ENCODE results near the gene PIK3AP1. TPM values are rescaled to one million over a fixed set of nuclear protein-coding genes. Genes with fewer than 3 reads are reported as not detected.

PIK3AP1 gene
- total and polyA plus RNA-seq, 10 of the 15 experiments (the other 5 are each of a cell fraction or from before 2014, with no cell fraction given), result 26.2 to 306 (median 119) TPM

DNA sequence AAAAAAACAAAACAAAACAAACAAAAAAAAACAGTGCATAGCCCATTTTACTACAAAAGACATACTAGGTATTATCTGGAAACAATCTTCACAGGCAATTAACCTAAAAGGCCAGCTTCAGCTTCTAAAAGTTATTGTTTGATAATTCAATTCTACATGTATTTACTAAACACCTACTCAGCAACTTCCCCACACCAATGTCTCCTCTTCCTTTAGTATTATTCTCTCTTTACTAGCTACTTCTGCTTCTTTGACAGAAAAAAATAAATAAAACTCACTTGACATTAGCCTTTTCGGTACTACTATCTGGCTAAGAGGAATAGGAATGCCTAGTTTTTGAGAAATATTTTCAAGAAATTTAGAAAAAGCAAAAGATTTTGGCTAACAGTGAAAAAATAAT lies 136.3 kb downstream of the PIK3AP1 start:
- DNase-seq (ENCODE audit: low read depth, low spot score), result no peak
- peaks cover 80% of the 10 kb centered on the region for H3K79me2 ChIP-seq (ENCODE audit: control insufficient read depth, insufficient read depth, low read length)
- POLR2A ChIA-PET, result interaction anchor here (0.8 kb wide), 1 partner anchor 15 kb away, joined by 3 read pairs; no protein-coding TSS in a partner anchor
- intact Hi-C loops (cut with micrococcal nuclease; ENCODE audit: unreplicated experiment) (loop anchor here (10.0 kb wide), 1 partner anchor 131 kb away; no protein-coding TSS in a partner anchor), in situ Hi-C loops (cut with MboI) (no loop called here)
- no peaks in the 10 kb centered on the region for H3K9me3 ChIP-seq (replicated peaks; ENCODE audit: control insufficient read depth, insufficient read depth, low read length)
- H3K4me1 ChIP-seq (ENCODE audit: control insufficient read depth, insufficient read depth, low read length), result peaks cover 14% of the 10 kb centered on the region
- TF ChIP-seq ZBED1 (IDR thresholded peaks at IDR 0.05; ENCODE audit: borderline replicate concordance), result no peak
- SMC1A ChIA-PET (ENCODE audit: uncharacterized antibody, unreplicated experiment), result interaction anchor here (1.4 kb wide), 1 partner anchor 10 kb away, joined by 7 read pairs; no protein-coding TSS in a partner anchor
- H4K20me1 ChIP-seq (ENCODE audit: control insufficient read depth, insufficient read depth), result no peaks in the 10 kb centered on the region
- peak overlapping the region; percentile 72 for H3K4me2 ChIP-seq (ENCODE audit: control insufficient read depth, insufficient read depth)
- RAD21 ChIA-PET (ENCODE audit: unreplicated experiment), result interaction anchor here (1.1 kb wide), 1 partner anchor 111 kb away, joined by 3 read pairs; no protein-coding TSS in a partner anchor
- FAIRE-seq, result no peak
- no peak overlapping the region for H3K9ac ChIP-seq (ENCODE audit: control insufficient read depth, insufficient read depth, low read length)
- no peak overlapping the region for H3K27ac ChIP-seq (ENCODE audit: control insufficient read depth, insufficient read depth)
- no peak overlapping the region for H2AFZ ChIP-seq (ENCODE audit: control insufficient read depth, low read depth, low read length)
- H3K36me3 ChIP-seq (ENCODE audit: control insufficient read depth in 2 of 2, insufficient read depth in 2 of 2, low read length in 1 of 2), result no peaks in the 10 kb centered on the region; a peak in 2 of 4 replicates
- ATAC-seq, result no peak
- BruUV-seq (replicated peaks), result no TSS peak
- no peaks in the 10 kb centered on the region for H3K27me3 ChIP-seq (replicated peaks in 1 of 2; ENCODE audit: control insufficient read depth in 2 of 2, insufficient read depth in 2 of 2, low read length in 1 of 2)
- peak overlapping the region; percentile 37 for H3K4me3 ChIP-seq
- CTCF ChIA-PET, result interaction anchor here (1.2 to 1.5 kb wide), 2 partner anchors 10 to 39 kb away, joined by 4 read pairs; no protein-coding TSS in a partner anchor
- WGBS (ENCODE audit: insufficient coverage, insufficient replicate concordance, low lambda C conversion rate, missing lambda C conversion rate), result 100% methylated on average over 1 of the region's 1 CpG

DNA sequence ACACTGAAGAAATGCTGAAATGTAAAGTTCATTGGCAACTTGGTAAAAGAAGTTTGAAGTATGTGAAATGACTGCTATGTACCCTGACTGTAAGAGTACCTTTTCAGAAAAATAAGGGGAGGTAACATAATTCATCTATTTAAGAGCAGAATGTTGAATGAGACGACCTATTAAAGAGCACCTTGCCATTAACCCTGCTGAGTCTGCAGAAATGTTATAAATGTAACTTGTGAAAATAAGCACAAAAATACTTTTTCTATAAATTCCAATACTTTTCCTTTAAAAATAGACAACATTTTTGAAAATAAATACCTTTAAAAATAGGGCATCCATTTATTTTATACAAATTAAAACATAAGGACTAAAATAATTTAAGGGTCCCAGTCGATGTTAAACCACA lies 141.2 kb downstream of the PIK3AP1 start:
- ATAC-seq, result no peak
- in situ Hi-C loops (cut with MboI) (no loop called here), intact Hi-C loops (cut with micrococcal nuclease; ENCODE audit: unreplicated experiment) (no loop called here)
- Histone ChIP-seq H3K79me2 (ENCODE audit: control insufficient read depth, insufficient read depth, low read length) (peaks cover 95% of the 10 kb centered on the region), H3K9me3 (replicated peaks; ENCODE audit: control insufficient read depth, insufficient read depth, low read length) (no peaks in the 10 kb centered on the region; the same call in 2 of the 3 replicates), H3K36me3 (ENCODE audit: control insufficient read depth in 2 of 2, insufficient read depth in 2 of 2, low read length in 1 of 2) (peaks cover 0 to 2% of the 10 kb centered on the region in 2 experiments; a peak in 3 of 4 replicates), H3K27ac (ENCODE audit: control insufficient read depth, insufficient read depth) (no peak overlapping the region), H3K9ac (ENCODE audit: control insufficient read depth, insufficient read depth, low read length) (no peak overlapping the region), H3K4me2 (ENCODE audit: control insufficient read depth, insufficient read depth) (no peak overlapping the region), H2AFZ (ENCODE audit: control insufficient read depth, low read depth, low read length) (no peak overlapping the region), H4K20me1 (ENCODE audit: control insufficient read depth, insufficient read depth) (no peaks in the 10 kb centered on the region), H3K4me1 (ENCODE audit: control insufficient read depth, insufficient read depth, low read length) (peaks cover 6% of the 10 kb centered on the region; the same call in 1 of the 2 replicates), H3K27me3 (replicated peaks in 1 of 2; ENCODE audit: control insufficient read depth in 2 of 2, insufficient read depth in 2 of 2, low read length in 1 of 2) (no peaks in the 10 kb centered on the region), H3K4me3 (no peak overlapping the region)
- POLR2A ChIA-PET, result no interaction called here
- CTCF ChIA-PET, result no interaction called here
- 95% methylated on average over 2 of the region's 2 CpGs for WGBS (ENCODE audit: insufficient coverage, insufficient replicate concordance, low lambda C conversion rate, missing lambda C conversion rate)
- no peak for FAIRE-seq
- SMC1A ChIA-PET (ENCODE audit: uncharacterized antibody, unreplicated experiment), result no interaction called here
- DNase-seq (ENCODE audit: low read depth, low spot score), result no peak
- no TSS peak for BruUV-seq (replicated peaks)
- RAD21 ChIA-PET (ENCODE audit: unreplicated experiment), result no interaction called here
- no peak for TF ChIP-seq SREBF1 (IDR thresholded peaks at IDR 0.05; ENCODE audit: low read length)
- TF ChIP-seq MEF2B (IDR thresholded peaks at IDR 0.05; ENCODE audit: partially characterized antibody, poor library complexity, severe bottlenecking), result no peak
- no peak for TF ChIP-seq CREM (IDR thresholded peaks at IDR 0.05; ENCODE audit: low read depth)
- TF ChIP-seq NR2C2 (IDR thresholded peaks at IDR 0.05; ENCODE audit: borderline replicate concordance, control insufficient read depth, insufficient read length, low read depth), result no peak
- no peak for TF ChIP-seq SRF (IDR thresholded peaks at IDR 0.05; ENCODE audit: low read depth in 2 of 2, low read length in 2 of 2)
- TF ChIP-seq, protein P1, sequence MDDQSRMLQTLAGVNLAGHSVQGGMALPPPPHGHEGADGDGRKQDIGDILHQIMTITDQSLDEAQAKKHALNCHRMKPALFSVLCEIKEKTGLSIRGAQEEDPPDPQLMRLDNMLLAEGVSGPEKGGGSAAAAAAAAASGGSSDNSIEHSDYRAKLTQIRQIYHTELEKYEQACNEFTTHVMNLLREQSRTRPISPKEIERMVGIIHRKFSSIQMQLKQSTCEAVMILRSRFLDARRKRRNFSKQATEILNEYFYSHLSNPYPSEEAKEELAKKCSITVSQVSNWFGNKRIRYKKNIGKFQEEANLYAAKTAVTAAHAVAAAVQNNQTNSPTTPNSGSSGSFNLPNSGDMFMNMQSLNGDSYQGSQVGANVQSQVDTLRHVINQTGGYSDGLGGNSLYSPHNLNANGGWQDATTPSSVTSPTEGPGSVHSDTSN (IDR thresholded peaks at IDR 0.05; ENCODE audit: insufficient replicate concordance, low read depth, low read length), result no peak
- TF ChIP-seq POLR2A (IDR thresholded peaks at IDR 0.05; ENCODE audit: low read depth, low read length), result no peak
- TF ChIP-seq, protein P2, sequence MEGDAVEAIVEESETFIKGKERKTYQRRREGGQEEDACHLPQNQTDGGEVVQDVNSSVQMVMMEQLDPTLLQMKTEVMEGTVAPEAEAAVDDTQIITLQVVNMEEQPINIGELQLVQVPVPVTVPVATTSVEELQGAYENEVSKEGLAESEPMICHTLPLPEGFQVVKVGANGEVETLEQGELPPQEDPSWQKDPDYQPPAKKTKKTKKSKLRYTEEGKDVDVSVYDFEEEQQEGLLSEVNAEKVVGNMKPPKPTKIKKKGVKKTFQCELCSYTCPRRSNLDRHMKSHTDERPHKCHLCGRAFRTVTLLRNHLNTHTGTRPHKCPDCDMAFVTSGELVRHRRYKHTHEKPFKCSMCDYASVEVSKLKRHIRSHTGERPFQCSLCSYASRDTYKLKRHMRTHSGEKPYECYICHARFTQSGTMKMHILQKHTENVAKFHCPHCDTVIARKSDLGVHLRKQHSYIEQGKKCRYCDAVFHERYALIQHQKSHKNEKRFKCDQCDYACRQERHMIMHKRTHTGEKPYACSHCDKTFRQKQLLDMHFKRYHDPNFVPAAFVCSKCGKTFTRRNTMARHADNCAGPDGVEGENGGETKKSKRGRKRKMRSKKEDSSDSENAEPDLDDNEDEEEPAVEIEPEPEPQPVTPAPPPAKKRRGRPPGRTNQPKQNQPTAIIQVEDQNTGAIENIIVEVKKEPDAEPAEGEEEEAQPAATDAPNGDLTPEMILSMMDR (IDR thresholded peaks at IDR 0.05 in 2 of 3, conservative IDR thresholded peaks at IDR 0.05 in 1 of 3; ENCODE audit: control insufficient read depth in 2 of 3, extremely low read depth in 1 of 3, insufficient read depth in 1 of 3, low read depth in 3 of 3, low read length in 3 of 3), result no peak
- TF ChIP-seq RB1 (IDR thresholded peaks at IDR 0.05; ENCODE audit: borderline replicate concordance), result no peak
- TF ChIP-seq SUZ12 (IDR thresholded peaks at IDR 0.05; ENCODE audit: unreplicated experiment), result no peak

Data from GM12878 (cell line).